ENCODE data around the gene ZCCHC8. TPM values are rescaled to one million over a fixed set of nuclear protein-coding genes. Genes with fewer than 3 reads are reported as not detected.
"Not testable (repeated sequence)": the region's sequence is repeated elsewhere in the genome, so short reads cannot be mapped to it uniquely, and the experiment has no call there.

ZCCHC8 gene
- total and polyA plus RNA-seq, 2 donors: 15.9 to 50.4 TPM

DNA sequence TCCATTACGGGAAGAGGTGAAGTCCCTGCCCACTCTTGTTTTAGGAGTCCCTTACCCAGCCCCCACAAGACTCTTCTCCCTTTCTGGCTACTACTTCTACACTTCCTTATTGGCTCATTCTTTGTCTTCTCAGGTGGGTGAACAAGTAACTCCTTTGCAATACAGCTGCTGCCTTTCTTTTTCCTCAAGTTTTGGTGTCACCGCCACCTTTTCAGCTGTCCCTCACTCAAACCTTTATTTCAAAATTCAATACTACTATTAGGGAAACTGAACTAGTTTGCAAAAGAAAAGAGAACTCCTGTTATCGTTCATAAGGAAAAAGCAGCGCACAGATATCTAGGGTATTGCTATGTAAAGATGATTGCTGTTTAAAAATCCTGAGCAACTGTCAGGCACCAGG lies 19.9 kb upstream of the ZCCHC8 start:
- DNase-seq (ENCODE audit: extremely low spot score): no peak
- no peak overlapping the region for H3K27ac ChIP-seq (ENCODE audit: low read depth)
- H3K4me3 ChIP-seq (ENCODE audit: low read depth, low read length): no peak overlapping the region
- WGBS: 93% methylated on average over 4 of the region's 4 CpGs
- H3K36me3 ChIP-seq (ENCODE audit: insufficient read depth): peaks cover 12% of the 10 kb centered on the region
- no peaks in the 10 kb centered on the region for H3K4me1 ChIP-seq (ENCODE audit: insufficient read depth)

DNA sequence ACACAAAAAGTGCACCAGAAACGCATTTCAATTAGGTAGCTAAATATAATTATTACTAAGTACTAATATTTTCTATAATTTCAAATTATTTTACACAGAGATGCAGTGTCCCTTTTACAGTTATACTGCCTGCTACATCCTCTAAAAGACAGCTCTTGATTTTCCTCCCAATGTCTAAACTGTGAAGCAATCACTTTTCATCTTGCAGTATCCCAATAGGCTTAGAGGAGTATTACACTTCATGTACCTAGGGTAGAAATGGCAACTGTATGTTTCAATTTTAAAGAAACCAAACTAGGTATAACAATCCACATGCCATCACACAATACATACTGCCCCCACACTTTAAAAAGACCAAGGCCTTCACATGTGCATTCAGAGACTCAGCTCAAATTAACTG lies 18.7 kb upstream of the ZCCHC8 start:
- WGBS: 88% methylated on average over 1 of the region's 1 CpG

DNA sequence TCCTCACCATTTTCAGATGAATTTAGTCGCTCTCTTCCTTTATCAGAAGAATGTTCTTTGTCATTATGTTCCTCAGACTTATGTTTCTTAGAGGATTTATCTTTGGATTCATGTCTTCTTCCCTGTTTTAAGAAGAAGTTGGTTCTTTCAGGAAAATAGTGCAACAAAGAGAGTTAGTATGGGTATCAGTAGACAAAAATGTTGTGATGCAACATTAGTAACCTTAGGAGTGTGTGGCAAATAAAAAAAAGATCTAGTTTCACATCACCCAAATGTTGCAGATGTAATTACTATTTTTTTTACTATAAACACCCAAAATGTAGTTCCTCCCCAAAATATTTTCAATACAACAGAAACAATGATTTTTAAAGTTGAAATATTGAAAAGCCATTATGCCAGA lies 18.2 kb upstream of the ZCCHC8 start:
- Histone ChIP-seq H3K4me1 (ENCODE audit: insufficient read depth) (no peaks in the 10 kb centered on the region), H3K27ac (ENCODE audit: low read depth) (no peak overlapping the region), H3K4me3 (ENCODE audit: low read depth, low read length) (no peak overlapping the region), H3K36me3 (ENCODE audit: insufficient read depth) (peaks cover 11% of the 10 kb centered on the region)
- no peak for DNase-seq (ENCODE audit: extremely low spot score)
- WGBS: 96% methylated on average over 1 of the region's 1 CpG

More for the DNA sequence above, 18.7 kb upstream of the ZCCHC8 start:
- H3K27ac ChIP-seq (ENCODE audit: low read depth): no peak overlapping the region
- DNase-seq (ENCODE audit: extremely low spot score): no peak
- peaks cover 12% of the 10 kb centered on the region for H3K36me3 ChIP-seq (ENCODE audit: insufficient read depth)
- no peaks in the 10 kb centered on the region for H3K4me1 ChIP-seq (ENCODE audit: insufficient read depth)
- H3K4me3 ChIP-seq (ENCODE audit: low read depth, low read length): no peak overlapping the region

DNA sequence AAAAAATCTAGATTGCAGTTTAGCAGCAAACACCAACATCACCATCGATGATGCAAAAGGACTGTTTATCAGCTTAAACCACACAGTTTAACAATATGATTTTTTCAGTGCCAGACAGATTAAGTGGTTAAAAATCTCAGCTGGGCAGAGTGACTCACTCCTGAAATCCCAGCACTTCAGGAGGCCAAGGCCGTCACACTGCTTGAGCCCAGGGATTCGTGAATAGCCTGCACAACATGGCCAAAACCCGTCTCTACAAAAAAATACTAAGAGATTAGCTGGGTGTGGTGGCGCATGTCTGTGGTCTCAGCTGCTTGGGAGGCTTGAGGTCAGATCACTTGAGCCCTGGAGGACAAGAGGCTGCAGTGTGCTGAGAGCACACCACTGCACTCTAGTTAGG lies 17.1 kb upstream of the ZCCHC8 start:
- DNase-seq (ENCODE audit: extremely low spot score): no peak
- WGBS: 46% methylated on average over 5 of the region's 5 CpGs
- Histone ChIP-seq H3K4me3 (ENCODE audit: low read depth, low read length) (no peak overlapping the region), H3K4me1 (ENCODE audit: insufficient read depth) (no peaks in the 10 kb centered on the region), H3K27ac (ENCODE audit: low read depth) (no peak overlapping the region), H3K36me3 (ENCODE audit: insufficient read depth) (peaks cover 10% of the 10 kb centered on the region)

DNA sequence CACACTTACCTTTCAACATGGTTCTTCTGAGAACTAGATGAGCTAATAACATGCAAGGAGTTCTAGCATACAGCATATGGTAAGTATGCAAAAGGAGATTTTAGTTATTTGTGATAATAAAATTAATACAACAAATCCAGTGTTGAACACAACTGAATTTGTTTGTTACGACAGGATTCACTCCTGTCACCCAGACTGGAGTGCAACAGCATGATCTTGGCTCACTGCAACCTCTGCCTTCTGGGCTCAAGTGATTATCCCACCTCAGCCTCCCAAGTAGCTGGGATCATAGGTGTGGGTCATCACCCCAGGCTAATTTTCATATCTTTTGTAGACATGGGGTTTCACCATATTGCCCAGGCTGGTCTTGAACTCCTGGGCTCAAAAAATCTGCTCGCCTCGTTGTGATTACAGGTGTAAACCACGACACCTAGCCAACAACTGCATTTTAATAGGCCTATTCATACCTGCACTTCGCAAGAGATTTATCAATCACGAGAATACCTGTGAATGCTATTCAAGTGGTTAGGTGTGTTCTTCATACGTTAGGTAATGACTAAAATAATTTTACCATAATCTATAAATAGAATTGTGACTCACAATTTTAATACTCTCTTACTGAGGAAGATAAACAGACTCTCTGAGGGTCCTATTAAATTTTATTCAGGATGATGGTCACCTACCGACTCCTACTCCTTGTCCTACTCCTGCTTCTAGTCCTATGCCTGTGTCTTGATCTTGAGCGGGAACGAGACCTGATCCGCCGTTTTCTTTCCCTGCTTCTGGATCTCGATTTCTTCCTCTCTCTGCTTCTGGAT lies 16.0 kb upstream of the ZCCHC8 start:
- no peaks in the 10 kb centered on the region for H3K4me1 ChIP-seq (ENCODE audit: insufficient read depth)
- 89% methylated on average over 13 of the region's 13 CpGs for WGBS
- peaks cover 10% of the 10 kb centered on the region for H3K36me3 ChIP-seq (ENCODE audit: insufficient read depth)
- DNase-seq (ENCODE audit: extremely low spot score): no peak
- no peak overlapping the region for H3K4me3 ChIP-seq (ENCODE audit: low read depth, low read length)
- H3K27ac ChIP-seq (ENCODE audit: low read depth): no peak overlapping the region

DNA sequence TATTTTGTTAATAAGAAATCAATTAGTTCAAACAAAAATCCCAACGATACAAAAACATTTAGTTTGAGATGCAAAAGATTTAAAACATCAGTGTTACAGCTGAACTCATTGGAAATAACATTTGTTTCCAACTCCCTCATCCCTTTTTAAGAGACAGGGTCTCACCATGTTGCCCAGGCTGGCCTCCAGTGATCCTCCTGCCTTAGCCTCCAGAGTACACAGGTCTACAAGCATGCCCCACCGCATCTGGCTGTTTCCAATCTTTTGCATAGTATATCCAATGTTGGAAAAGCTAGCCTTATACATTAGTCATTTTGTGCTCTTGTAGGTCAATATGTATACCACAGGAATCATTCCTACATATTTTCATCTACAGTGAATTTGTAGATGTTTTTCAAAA lies 14.5 kb upstream of the ZCCHC8 start:
- Histone ChIP-seq H3K4me1 (ENCODE audit: insufficient read depth) (no peaks in the 10 kb centered on the region), H3K4me3 (ENCODE audit: low read depth, low read length) (no peak overlapping the region), H3K27ac (ENCODE audit: low read depth) (no peak overlapping the region), H3K36me3 (ENCODE audit: insufficient read depth) (peaks cover 8% of the 10 kb centered on the region)
- DNase-seq (ENCODE audit: extremely low spot score): no peak
- 95% methylated on average over 2 of the region's 2 CpGs for WGBS

DNA sequence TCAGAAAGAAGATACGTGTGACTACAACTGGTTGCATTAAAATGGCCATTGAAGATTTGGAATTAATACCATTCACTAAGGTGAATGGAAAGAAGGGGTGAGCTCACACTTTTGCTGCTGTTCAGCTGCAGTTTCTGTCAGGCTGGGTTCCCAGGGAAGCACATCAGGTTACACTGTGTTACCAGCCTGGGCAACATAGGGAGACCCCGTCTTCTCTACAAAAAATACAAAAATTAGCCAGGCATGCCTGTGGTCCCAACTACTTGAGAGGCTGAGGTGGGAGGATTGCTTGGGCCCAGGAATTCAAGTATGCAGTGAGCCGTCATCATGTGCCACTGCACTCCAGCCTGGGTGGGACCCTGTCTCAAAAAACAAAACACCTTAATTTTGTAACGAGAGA lies 12.9 kb upstream of the ZCCHC8 start:
- H3K4me3 ChIP-seq (ENCODE audit: low read depth, low read length): no peak overlapping the region
- H3K36me3 ChIP-seq (ENCODE audit: insufficient read depth): peaks cover 10% of the 10 kb centered on the region
- DNase-seq (ENCODE audit: extremely low spot score): no peak
- 91% methylated on average over 4 of the region's 4 CpGs for WGBS
- no peaks in the 10 kb centered on the region for H3K4me1 ChIP-seq (ENCODE audit: insufficient read depth)
- no peak overlapping the region for H3K27ac ChIP-seq (ENCODE audit: low read depth)

DNA sequence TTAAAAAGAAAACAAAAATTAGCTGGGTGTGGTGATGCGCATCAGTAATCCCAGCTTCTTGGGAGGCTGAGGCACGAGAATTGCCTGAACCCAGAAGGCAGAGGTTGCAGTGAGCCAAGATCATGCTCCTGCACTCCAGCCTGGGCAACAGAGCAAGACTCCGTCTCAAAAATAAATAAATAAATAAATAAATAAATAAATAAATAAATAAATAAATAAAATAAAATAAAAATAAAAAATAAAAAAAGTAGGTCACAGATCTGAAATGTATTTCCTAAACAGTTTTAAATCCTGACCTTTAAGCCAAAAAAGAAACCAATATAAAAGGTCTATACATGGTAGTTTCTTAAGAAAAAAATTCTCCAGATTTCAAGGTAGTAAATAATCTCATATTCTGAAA lies 12.3 kb upstream of the ZCCHC8 start:
- peaks cover 13% of the 10 kb centered on the region for H3K36me3 ChIP-seq (ENCODE audit: insufficient read depth)
- H3K4me1 ChIP-seq (ENCODE audit: insufficient read depth); DNase-seq (ENCODE audit: extremely low spot score); H3K4me3 ChIP-seq (ENCODE audit: low read depth, low read length); H3K27ac ChIP-seq (ENCODE audit: low read depth): not testable (repeated sequence)
- 87% methylated on average over 3 of the region's 3 CpGs for WGBS

DNA sequence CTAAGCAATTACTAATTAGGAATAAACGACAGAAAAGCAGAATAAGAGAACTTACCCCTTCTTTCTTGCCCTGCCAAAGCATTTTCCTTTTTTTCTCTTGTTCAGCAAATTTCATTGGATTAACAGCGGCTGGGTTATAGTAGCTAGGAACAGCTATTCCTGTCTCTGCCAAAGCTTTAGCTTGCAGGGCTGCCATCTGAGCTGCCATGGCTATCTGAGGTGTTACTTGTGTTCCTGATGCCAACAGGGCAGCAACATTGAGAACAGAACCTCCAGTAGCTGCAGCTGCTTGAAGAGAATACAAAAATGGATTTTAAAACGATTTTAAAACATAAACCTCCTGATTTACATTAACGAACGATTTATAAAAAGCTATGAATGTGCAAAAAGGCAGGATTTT lies 7.4 kb upstream of the ZCCHC8 start:
- Histone ChIP-seq H3K4me1 (ENCODE audit: insufficient read depth) (no peaks in the 10 kb centered on the region), H3K4me3 (ENCODE audit: low read depth, low read length) (no peak overlapping the region), H3K27ac (ENCODE audit: low read depth) (no peak overlapping the region), H3K36me3 (ENCODE audit: insufficient read depth) (peaks cover 13% of the 10 kb centered on the region)
- 94% methylated on average over 5 of the region's 5 CpGs for WGBS
- DNase-seq (ENCODE audit: extremely low spot score): no peak

DNA sequence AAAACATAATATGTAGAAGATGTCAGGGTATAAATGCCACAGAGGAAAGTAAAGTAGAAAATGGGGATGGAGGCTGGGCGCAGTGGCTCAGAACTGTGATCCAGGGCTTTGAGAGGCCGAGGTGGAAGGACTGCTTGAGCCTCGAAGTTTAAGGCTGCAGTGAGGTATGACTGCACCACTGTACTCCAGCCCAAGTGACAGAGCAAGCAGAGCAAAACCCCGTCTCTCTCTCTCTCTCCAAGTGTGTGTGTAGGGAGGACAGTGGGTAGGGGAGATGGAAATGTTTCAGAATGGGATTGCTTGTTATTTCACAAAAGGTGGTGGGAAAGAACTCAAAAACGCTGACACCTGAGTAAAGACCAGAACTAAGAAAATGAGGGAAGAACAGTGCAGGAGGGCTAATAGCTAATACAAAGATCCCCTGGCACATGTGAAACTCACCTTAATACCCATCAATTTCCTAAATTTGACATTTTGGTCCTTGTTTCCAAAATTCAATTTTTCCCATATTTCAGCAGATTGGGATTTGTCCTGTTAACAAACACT lies 5.7 kb upstream of the ZCCHC8 start:
- no peak for DNase-seq (ENCODE audit: extremely low spot score)
- Histone ChIP-seq H3K4me1 (ENCODE audit: insufficient read depth) (no peaks in the 10 kb centered on the region), H3K36me3 (ENCODE audit: insufficient read depth) (peaks cover 13% of the 10 kb centered on the region), H3K27ac (ENCODE audit: low read depth) (no peak overlapping the region), H3K4me3 (ENCODE audit: low read depth, low read length) (no peak overlapping the region)
- 94% methylated on average over 5 of the region's 5 CpGs for WGBS

DNA sequence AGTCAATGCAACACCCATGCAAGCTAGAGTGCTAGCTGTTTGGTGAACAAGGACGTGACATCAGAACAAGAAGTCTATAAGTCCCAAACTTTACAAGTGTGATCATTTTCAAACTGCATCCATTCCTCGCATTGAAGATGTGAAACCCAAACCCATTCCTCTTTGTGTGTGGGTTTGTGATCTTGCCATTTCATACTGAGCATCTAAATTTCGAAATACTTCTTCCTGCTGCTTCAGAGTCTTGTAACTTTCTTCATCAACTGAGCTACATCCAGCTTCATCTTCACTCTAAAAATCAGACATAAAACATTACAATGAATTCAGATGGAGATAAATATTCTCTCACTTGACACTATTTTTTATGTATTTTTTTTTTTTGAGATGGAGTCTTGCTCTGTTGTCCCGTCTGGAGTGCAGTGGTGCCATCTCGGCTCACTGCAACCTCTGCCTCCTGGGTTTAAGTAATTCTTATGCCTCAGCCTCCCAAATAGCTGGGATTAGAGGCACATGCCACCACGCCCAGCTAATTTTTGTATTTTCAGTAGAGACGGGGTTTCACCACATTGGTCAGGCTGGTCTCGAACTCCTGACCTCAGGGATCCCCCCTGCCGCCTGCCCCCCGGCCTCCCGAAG lies 4.8 kb upstream of the ZCCHC8 start:
- WGBS: 83% methylated on average over 11 of the region's 11 CpGs
- Histone ChIP-seq H3K36me3 (ENCODE audit: insufficient read depth) (peaks cover 11% of the 10 kb centered on the region), H3K4me1 (ENCODE audit: insufficient read depth) (no peaks in the 10 kb centered on the region), H3K4me3 (ENCODE audit: low read depth, low read length) (no peak overlapping the region), H3K27ac (ENCODE audit: low read depth) (no peak overlapping the region)
- no peak for DNase-seq (ENCODE audit: extremely low spot score)

DNA sequence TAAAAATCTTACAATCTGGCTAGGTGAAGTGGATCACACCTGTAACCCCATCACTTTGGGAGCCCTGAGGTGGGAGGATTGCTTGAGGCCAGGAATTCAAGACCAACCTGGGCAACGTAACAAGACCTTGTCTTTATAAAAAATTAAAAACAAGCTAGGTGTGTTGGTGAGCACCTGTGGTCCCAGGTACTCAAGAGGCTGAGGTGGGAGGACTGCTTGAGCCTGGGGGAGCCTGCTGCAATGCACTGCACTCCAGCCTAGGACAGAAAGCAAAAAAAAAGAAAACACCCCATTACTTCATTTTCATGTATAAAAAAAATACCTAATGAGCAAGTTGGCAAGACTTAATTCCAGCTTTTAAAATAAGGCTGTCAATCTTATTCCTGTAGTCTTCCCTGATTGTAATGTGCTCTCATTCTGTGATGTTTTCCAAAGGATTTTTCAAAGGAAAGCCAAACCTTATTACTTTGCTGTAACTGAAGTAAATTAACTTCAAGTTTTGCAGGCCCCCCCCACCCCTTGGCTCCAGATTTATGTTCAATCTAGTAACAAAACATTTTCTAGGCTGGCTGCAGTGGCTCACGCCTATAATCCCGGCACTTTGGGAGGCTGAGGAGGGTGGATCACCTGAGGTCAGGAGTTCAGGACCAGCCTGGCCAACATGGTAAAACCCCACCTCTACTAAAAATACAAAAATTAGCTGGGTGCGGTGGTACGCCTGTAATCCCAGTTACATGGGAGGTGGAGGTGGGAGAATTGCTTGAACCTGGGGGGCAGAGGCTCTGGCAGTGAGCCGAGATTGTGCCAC lies 3.3 kb upstream of the ZCCHC8 start:
- 72% methylated on average over 6 of the region's 6 CpGs for WGBS
- no peaks in the 10 kb centered on the region for H3K4me1 ChIP-seq (ENCODE audit: insufficient read depth)
- H3K27ac ChIP-seq (ENCODE audit: low read depth): no peak overlapping the region
- H3K4me3 ChIP-seq (ENCODE audit: low read depth, low read length): no peak overlapping the region
- peaks cover 8% of the 10 kb centered on the region for H3K36me3 ChIP-seq (ENCODE audit: insufficient read depth)
- no peak for DNase-seq (ENCODE audit: extremely low spot score)

DNA sequence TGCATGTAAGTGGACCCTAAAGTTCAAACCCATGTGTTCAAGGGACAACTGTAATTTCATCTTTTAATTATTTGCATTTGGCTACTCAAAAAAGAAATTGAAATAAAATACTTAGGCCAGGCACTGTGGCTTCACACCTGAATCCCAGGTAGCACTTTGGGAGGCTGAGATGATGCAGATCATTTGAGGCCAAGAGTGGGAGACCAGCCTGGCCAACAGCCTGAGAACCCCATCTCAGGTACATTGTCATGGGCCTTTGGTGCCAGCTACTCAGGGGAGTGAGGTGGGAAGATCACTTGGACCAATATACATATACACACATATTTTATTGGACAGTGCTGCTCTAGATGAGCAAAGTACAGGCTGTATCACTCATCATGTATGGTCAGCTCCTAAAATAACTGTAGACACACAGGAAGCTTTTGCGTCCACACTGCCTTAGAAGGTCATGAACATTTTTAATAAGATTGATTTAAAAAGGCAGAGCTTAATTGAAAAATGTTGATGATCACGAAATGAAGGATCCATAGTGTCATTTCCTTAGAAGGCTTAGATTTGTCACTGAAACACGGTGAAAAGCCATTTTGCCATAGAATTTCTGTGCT lies 2.5 kb upstream of the ZCCHC8 start:
- H3K4me3 ChIP-seq (ENCODE audit: low read depth, low read length): no peak overlapping the region
- no peak overlapping the region for H3K27ac ChIP-seq (ENCODE audit: low read depth)
- peaks cover 8% of the 10 kb centered on the region for H3K36me3 ChIP-seq (ENCODE audit: insufficient read depth)
- H3K4me1 ChIP-seq (ENCODE audit: insufficient read depth): no peaks in the 10 kb centered on the region
- WGBS: 86% methylated on average over 3 of the region's 3 CpGs
- no peak for DNase-seq (ENCODE audit: extremely low spot score)

All from urinary bladder (tissue), 4 donors.